Measurements from ENCODE around the gene CCDC200.

DNA sequence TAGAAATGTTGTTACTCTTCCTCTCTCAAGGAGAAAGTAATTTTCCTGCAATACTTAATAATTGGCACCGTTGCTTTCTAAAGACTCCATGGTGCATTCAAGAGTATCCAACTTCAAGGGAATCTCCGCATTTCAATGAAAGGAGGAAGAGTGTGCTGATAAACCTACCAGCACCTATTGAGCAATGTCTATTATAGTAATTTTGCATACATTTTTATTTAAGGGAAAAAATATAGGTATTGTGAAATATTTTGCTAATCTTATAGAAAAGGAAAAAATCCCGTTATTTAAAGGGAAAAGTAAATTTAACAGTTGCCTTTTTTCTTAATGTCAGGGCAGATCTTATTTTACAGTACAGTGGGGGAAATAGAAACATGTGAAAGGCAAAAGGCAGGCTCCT is 17.8 kb downstream of the CCDC200 start:
- TF ChIP-seq, protein P1, sequence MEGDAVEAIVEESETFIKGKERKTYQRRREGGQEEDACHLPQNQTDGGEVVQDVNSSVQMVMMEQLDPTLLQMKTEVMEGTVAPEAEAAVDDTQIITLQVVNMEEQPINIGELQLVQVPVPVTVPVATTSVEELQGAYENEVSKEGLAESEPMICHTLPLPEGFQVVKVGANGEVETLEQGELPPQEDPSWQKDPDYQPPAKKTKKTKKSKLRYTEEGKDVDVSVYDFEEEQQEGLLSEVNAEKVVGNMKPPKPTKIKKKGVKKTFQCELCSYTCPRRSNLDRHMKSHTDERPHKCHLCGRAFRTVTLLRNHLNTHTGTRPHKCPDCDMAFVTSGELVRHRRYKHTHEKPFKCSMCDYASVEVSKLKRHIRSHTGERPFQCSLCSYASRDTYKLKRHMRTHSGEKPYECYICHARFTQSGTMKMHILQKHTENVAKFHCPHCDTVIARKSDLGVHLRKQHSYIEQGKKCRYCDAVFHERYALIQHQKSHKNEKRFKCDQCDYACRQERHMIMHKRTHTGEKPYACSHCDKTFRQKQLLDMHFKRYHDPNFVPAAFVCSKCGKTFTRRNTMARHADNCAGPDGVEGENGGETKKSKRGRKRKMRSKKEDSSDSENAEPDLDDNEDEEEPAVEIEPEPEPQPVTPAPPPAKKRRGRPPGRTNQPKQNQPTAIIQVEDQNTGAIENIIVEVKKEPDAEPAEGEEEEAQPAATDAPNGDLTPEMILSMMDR (conservative IDR thresholded peaks at IDR 0.05; ENCODE audit: low read depth, low read length) = no peak
- TF ChIP-seq EZH2 (IDR thresholded peaks at IDR 0.05; ENCODE audit: borderline replicate concordance, low read depth, low read length, poor library complexity, severe bottlenecking) = no peak
